Measurements from ENCODE around the gene TAF9.
"Not testable (repeated sequence)": the region's sequence is repeated elsewhere in the genome, so short reads cannot be mapped to it uniquely, and the experiment has no call there.

TAF9 gene

GRCh38 chr5:69335341-69335935, 33.9 kb downstream of the TAF9 start:
- no peak for DNase-seq (ENCODE audit: low spot score)

- peak; percentile 80 for DNase-seq (ENCODE audit: low spot score)
Observed at GRCh38 chr5:69334793-69335268, 34.5 kb downstream of the TAF9 start.

- not testable (repeated sequence) for DNase-seq (ENCODE audit: low spot score)
Observed at GRCh38 chr5:69333668-69334315, 35.5 kb downstream of the TAF9 start.

GRCh38 chr5:69331528-69332445, 37.5 kb downstream of the TAF9 start:
- DNase-seq (ENCODE audit: low spot score), result peak; percentile 19

GRCh38 chr5:69329905-69330489, 39.3 kb downstream of the TAF9 start:
- no peak for DNase-seq (ENCODE audit: low spot score)

GRCh38 chr5:69326365-69326764, 43.0 kb downstream of the TAF9 start:
- no peak for DNase-seq (ENCODE audit: low spot score)

- DNase-seq (ENCODE audit: low spot score), result no peak
Observed at GRCh38 chr5:69317391-69317790, 51.9 kb downstream of the TAF9 start.

GRCh38 chr5:69315972-69316371, 53.3 kb downstream of the TAF9 start:
- DNase-seq (ENCODE audit: low spot score), result no peak

All from cerebellar cortex (tissue), 1 donor.